GM12878 (cell line): ENCODE data around the gene CDK3.

Source experiments
- CBFB ChIP-seq: IDR thresholded peaks from 2 replicates; pipeline ENCODE4 v1.6.1; 2016; ENCODE audit warnings: antibody characterized with exemption, low read depth
- HDGF ChIP-seq: fragments of 450-650 bp; IDR thresholded peaks from 2 replicates; pipeline ENCODE4 v1.6.1; 2016; ENCODE audit warnings: antibody characterized with exemption
- ZZZ3 ChIP-seq: IDR thresholded peaks from 2 replicates; pipeline ENCODE4 v1.6.1; 2011; ENCODE audit warnings: low read depth; ENCODE audit not compliant: control insufficient read depth, insufficient read length

DNA sequence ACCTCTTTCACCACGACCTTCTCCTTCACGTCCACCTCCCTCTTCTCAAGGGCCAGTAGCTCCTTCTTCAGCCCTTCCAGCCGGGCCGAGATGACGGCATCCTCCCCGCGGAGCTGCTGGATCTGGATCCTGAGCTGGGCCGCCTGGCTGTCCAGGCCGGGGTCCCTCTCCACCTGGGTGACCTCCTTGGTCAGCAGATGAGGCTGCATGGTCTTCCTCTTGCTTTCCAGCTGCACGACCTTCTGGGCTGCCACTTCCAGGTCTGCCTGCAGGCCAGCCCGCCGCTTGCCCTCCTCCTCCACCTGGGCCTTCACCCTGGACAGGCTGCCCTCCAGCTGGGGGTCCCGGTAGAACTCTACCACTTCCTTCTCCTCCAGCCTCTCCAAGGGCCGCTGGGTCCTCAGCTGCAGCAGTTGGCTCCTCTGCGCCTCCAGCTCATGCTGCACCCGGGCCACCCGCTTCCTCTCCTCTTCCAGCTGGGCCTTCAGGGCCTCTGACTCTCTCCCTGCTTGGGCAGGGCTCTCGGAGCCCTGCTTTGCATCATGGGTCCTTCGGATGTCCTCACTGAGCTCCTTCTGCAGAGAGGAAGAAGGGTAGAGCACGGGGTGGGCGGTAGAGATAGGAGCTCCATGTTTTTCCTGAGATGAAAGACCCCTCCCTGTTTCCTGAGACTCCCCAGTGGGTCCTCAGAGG lies 9.5 kb downstream of the CDK3 start:
- no peak for TF ChIP-seq CBFB
- TF ChIP-seq ZZZ3 = no peak
- no peak for TF ChIP-seq HDGF
